ENCODE measurements around the gene FHIT.

DNA sequence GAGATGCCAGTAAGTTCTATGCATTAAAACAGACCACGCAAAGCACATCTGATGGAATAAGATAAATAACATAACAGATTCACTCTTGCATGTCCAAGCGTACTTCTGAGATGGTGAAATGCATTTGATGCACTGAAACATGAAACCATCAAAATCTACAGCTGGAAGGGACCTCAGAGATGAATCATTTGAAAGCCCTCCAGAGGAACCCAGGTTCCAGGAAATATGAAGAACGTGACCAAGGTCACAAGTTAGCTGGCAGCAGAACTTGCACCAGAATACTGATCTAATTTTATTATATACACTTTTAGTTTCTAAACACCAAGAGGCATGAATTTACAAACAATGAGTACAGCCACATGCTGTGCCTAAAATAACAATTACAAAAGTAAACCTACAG, 957.1 kb downstream of the FHIT start:
- TF ChIP-seq, protein P1, sequence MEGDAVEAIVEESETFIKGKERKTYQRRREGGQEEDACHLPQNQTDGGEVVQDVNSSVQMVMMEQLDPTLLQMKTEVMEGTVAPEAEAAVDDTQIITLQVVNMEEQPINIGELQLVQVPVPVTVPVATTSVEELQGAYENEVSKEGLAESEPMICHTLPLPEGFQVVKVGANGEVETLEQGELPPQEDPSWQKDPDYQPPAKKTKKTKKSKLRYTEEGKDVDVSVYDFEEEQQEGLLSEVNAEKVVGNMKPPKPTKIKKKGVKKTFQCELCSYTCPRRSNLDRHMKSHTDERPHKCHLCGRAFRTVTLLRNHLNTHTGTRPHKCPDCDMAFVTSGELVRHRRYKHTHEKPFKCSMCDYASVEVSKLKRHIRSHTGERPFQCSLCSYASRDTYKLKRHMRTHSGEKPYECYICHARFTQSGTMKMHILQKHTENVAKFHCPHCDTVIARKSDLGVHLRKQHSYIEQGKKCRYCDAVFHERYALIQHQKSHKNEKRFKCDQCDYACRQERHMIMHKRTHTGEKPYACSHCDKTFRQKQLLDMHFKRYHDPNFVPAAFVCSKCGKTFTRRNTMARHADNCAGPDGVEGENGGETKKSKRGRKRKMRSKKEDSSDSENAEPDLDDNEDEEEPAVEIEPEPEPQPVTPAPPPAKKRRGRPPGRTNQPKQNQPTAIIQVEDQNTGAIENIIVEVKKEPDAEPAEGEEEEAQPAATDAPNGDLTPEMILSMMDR (IDR thresholded peaks at IDR 0.05): no peak
- no peak for TF ChIP-seq POLR2A (IDR thresholded peaks at IDR 0.05)

Measured in transverse colon (tissue), 3 donors.